Adrenal gland (tissue), 12 donors: ENCODE results near the gene OR10A5. TPM values are rescaled to one million over a fixed set of nuclear protein-coding genes. Genes with fewer than 3 reads are reported as not detected.

Experiments used
- DNase-seq, 7 donors: peaks; one replicate each; pipeline ENCODE4 v3.0.0-alpha.2; 2019 to 2020
- H3K27ac ChIP-seq, 5 donors: fragments of 200-600 bp; sonication (generic) in 4 of 5; 1 replicate in 3 of 5; 2 replicates in 2 of 5; pipeline versions ENCODE4 v1.5.1 to v1.8.0; 2016 to 2020; ENCODE audit warnings: mild to moderate bottlenecking in 1 of 5
- H3K27me3 ChIP-seq: fragments of 200-600 bp; 2 replicates; pipeline ENCODE4 v1.8.0; 2021
- H3K36me3 ChIP-seq, 2 donors: fragments of 200-600 bp; replicated peaks in 1 of 2; 1 replicate in 1 of 2; 2 replicates in 1 of 2; pipeline versions ENCODE4 v1.5.1 to v1.8.0; 2018 to 2022
- H3K4me1 ChIP-seq, 2 donors: fragments of 200-600 bp; replicated peaks in 1 of 2; 1 replicate in 1 of 2; 2 replicates in 1 of 2; pipeline versions ENCODE4 v1.5.1 to v1.8.0; 2018 to 2021
- H3K4me3 ChIP-seq, 4 donors: fragments of 200-600 bp; sonication (generic) in 3 of 4; one replicate each; pipeline ENCODE4 v1.5.1; 2016 to 2018
- H3K9me3 ChIP-seq, 3 donors: fragments of 200-600 bp; sonication (generic) in 1 of 3; replicated peaks in 1 of 3; 1 replicate in 2 of 3; 2 replicates in 1 of 3; pipeline versions ENCODE4 v1.5.1 to v1.8.0; 2016 to 2021
- CTCF ChIP-seq, 6 experiments: fragments of 450-650 bp in 4 of 6; fragments of 200-600 bp in 2 of 6; sonication (generic) in 1 of 6; IDR thresholded peaks; 1 replicate in 5 of 6; 2 replicates in 1 of 6; pipeline versions ENCODE4 v1.5.1 to v1.8.0; 2016 to 2021; ENCODE audit warnings: antibody characterized with exemption in 6 of 6, mild to moderate bottlenecking in 2 of 6, moderate library complexity in 1 of 6
- POLR2A ChIP-seq, 2 donors: fragments of 450-650 bp; IDR thresholded peaks; one replicate each; pipeline ENCODE4 v1.6.1; 2017; ENCODE audit warnings: antibody characterized with exemption in 2 of 2, mild to moderate bottlenecking in 2 of 2, moderate library complexity in 1 of 2
- WGBS, 4 donors: extraction: QIAGEN DNeasy Blood & Tissue Kit in 2 of 4; methylation state at CpG; one replicate each; pipeline versions ENCODE4 v1.1.5 to v1.1.7; 2013 to 2017; 5-methylcytosine and 5-hydroxymethylcytosine counted together
- intact Hi-C, 2 donors: fragments of 100-400 bp; cut with DNase I; formaldehyde crosslinking; loops; one replicate each; pipeline versions ENCODE4 v1.14.1 to v1.15.0; 2022 to 2023
- polyA plus RNA-seq, 3 donors: library from polyadenylated mRNA; stranded (reverse); fragments of 200-250 nt in 2 of 3; fragments of 350-450 nt in 1 of 3; fragmentation: Illumina TruSeq in 1 of 3; extraction: RNeasy Lipid Tissue Mini Kit (QIAGEN cat#74804) in 1 of 3; gene quantifications; one replicate each; pipeline ENCODE4 v1.2.3, GENCODE V29; 2013 to 2014
- total RNA-seq, 9 donors: library from RNA; depleted of rRNA in 4 of 9; stranded (reverse); fragments of >200 nt in 4 of 9; fragments of 120-200 nt in 1 of 9; fragmentation: NEBNext Ultra II Directional in 1 of 9; extraction: Animal tissue kit (Norgen Biotek cat#: 25700) in 1 of 9; gene quantifications; one replicate each; pipeline versions ENCODE4 v1.1.0 to v1.2.4, GENCODE V29; 2013 to 2023
- donor health status: healthy with polysubstance abuse.
- donor health status: Bipolar disorder and iron deficiency.
- donor health status: DM: yes; HTN: yes; CAD: no.
- donor health status: DM: no; HTN: no; CAD: no.
- donor health status: DM: no; HTN: no; CAD: no.
- donor health status: DM: yes; HTN: yes; CAD: no.

OR10A5 gene
- total and polyA plus RNA-seq, 12 donors: not detected

GRCh38 chr11:6813656-6814055, 31.8 kb upstream of the OR10A5 start:
- H3K4me3 ChIP-seq: no peak overlapping the region
- H3K27me3 ChIP-seq: no peaks in the 10 kb centered on the region
- DNase-seq: no peak
- no peaks in the 10 kb centered on the region for H3K36me3 ChIP-seq
- no peaks in the 10 kb centered on the region for H3K9me3 ChIP-seq
- intact Hi-C loops: no loop called here
- H3K27ac ChIP-seq: no peak overlapping the region
- no peak for TF ChIP-seq POLR2A (IDR thresholded peaks at IDR 0.05)
- no peak for TF ChIP-seq CTCF (IDR thresholded peaks at IDR 0.05)
- no peaks in the 10 kb centered on the region for H3K4me1 ChIP-seq
- WGBS, 4 donors: 54 to 58% (median 56%) methylated on average over 2 of the region's 2 CpGs

- H3K27me3 ChIP-seq: no peaks in the 10 kb centered on the region
- DNase-seq: no peak
- TF ChIP-seq POLR2A (IDR thresholded peaks at IDR 0.05): no peak
- no peak for TF ChIP-seq CTCF (IDR thresholded peaks at IDR 0.05)
- no peak overlapping the region for H3K4me3 ChIP-seq
- H3K36me3 ChIP-seq: no peaks in the 10 kb centered on the region
- WGBS, 4 donors: 50 to 76% (median 72%) methylated on average over 1 of the region's 1 CpG
- no peak overlapping the region for H3K27ac ChIP-seq
- no peaks in the 10 kb centered on the region for H3K4me1 ChIP-seq
- intact Hi-C loops: no loop called here
- no peaks in the 10 kb centered on the region for H3K9me3 ChIP-seq
Observed at GRCh38 chr11:6817694-6818093, 27.8 kb upstream of the OR10A5 start.

GRCh38 chr11:6818967-6819366, 26.5 kb upstream of the OR10A5 start:
- WGBS, 4 donors: 81 to 90% (median 83%) methylated on average over 2 to 5 of the region's 5 CpGs
- intact Hi-C loops: no loop called here
- no peak for TF ChIP-seq POLR2A (IDR thresholded peaks at IDR 0.05)
- TF ChIP-seq CTCF (IDR thresholded peaks at IDR 0.05): no peak
- H3K4me1 ChIP-seq: no peaks in the 10 kb centered on the region
- H3K36me3 ChIP-seq: no peaks in the 10 kb centered on the region
- H3K9me3 ChIP-seq: no peaks in the 10 kb centered on the region
- H3K4me3 ChIP-seq: no peak overlapping the region
- no peaks in the 10 kb centered on the region for H3K27me3 ChIP-seq
- no peak for DNase-seq
- no peak overlapping the region for H3K27ac ChIP-seq

- H3K27ac ChIP-seq: no peak overlapping the region
- DNase-seq: no peak
- no peaks in the 10 kb centered on the region for H3K27me3 ChIP-seq
- 57 to 79% (median 65%) methylated on average over 4 to 5 of the region's 5 CpGs for WGBS, 4 donors
- intact Hi-C loops: no loop called here
- H3K9me3 ChIP-seq: no peaks in the 10 kb centered on the region
- H3K4me1 ChIP-seq: no peaks in the 10 kb centered on the region
- H3K4me3 ChIP-seq: no peak overlapping the region
- no peaks in the 10 kb centered on the region for H3K36me3 ChIP-seq
- TF ChIP-seq POLR2A (IDR thresholded peaks at IDR 0.05) (no peak), CTCF (IDR thresholded peaks at IDR 0.05) (no peak)
Observed at GRCh38 chr11:6824136-6824823, 21.2 kb upstream of the OR10A5 start.
